A673 (cell line): ENCODE data around the gene SVOPL.

ENCODE experiments used
- CTCF ChIP-seq: fragments of 300-800, 200-600 bp; sonication (generic); conservative IDR thresholded peaks from 2 replicates; pipeline ENCODE4 v1.5.1; 2017; ENCODE audit warnings: low read depth, mild to moderate bottlenecking, antibody characterized with exemption, low read length, moderate library complexity, mixed read lengths
- EZH2 ChIP-seq: fragments of 200-600 bp; sonication (generic); IDR thresholded peaks from 2 replicates; pipeline ENCODE4 v1.6.1; 2017; ENCODE audit warnings: borderline replicate concordance, low read depth, mild to moderate bottlenecking, mixed read lengths, antibody characterized with exemption, low read length; ENCODE audit not compliant: poor library complexity, severe bottlenecking

- TF ChIP-seq CTCF (no peak), EZH2 (no peak)
Measured at GRCh38 chr7:138549082-138549481, 152.1 kb downstream of the SVOPL start.
